ENCODE data around the gene RHOXF2B. TPM values are rescaled to one million over a fixed set of nuclear protein-coding genes. Genes with fewer than 3 reads are reported as not detected.

RHOXF2B gene
- total and polyA plus RNA-seq, 2 of the 4 experiments (the other 2 are of a cell fraction) = not detected

- H4K8ac ChIP-seq (ENCODE audit: low read depth in 2 of 2, low read length in 2 of 2) = no peak overlapping the region
- no peak overlapping the region for H3K18ac ChIP-seq (ENCODE audit: low read depth, low read length)
- no peaks in the 10 kb centered on the region for H3K4me1 ChIP-seq (ENCODE audit: control insufficient read depth, insufficient read depth, low read length)
- no peak overlapping the region for H3K9ac ChIP-seq (ENCODE audit: low read depth, low read length)
- H2AK9ac ChIP-seq (replicated peaks; ENCODE audit: low read depth, low read length, poor library complexity) = no peak overlapping the region
- H3K27ac ChIP-seq (ENCODE audit: insufficient read depth, low read length) = no peak overlapping the region
- no peaks in the 10 kb centered on the region for H3K9me3 ChIP-seq (ENCODE audit: control insufficient read depth, insufficient read depth, low read length)
- no peak overlapping the region for H2BK20ac ChIP-seq (ENCODE audit: low read depth, low read length)
- no peak for TF ChIP-seq ELK1 (IDR thresholded peaks at IDR 0.05; ENCODE audit: borderline replicate concordance, low read depth, low read length)
- no peak for TF ChIP-seq BHLHE40 (IDR thresholded peaks at IDR 0.05; ENCODE audit: low read depth, low read length)
- no peak for TF ChIP-seq POLR2A (IDR thresholded peaks at IDR 0.05; ENCODE audit: low read depth, low read length)
- no peak for TF ChIP-seq CHD1 (IDR thresholded peaks at IDR 0.05; ENCODE audit: low read depth, low read length)
- no peak for TF ChIP-seq RCOR1 (IDR thresholded peaks at IDR 0.05; ENCODE audit: insufficient replicate concordance, low read length)
- TF ChIP-seq SMC3 (IDR thresholded peaks at IDR 0.05; ENCODE audit: low read depth, low read length) = no peak
- TF ChIP-seq MAFK (IDR thresholded peaks at IDR 0.05; ENCODE audit: low read depth, low read length) = no peak
- TF ChIP-seq CTCF (conservative IDR thresholded peaks at IDR 0.05; ENCODE audit: low read depth, low read length) = no peak
- TF ChIP-seq CEBPB (IDR thresholded peaks at IDR 0.05; ENCODE audit: low read depth, low read length) = no peak
- TF ChIP-seq RFX5 (IDR thresholded peaks at IDR 0.05; ENCODE audit: low read depth, low read length) = no peak
- TF ChIP-seq MXI1 (IDR thresholded peaks at IDR 0.05; ENCODE audit: borderline replicate concordance, low read depth, low read length) = no peak
- TF ChIP-seq USF2 (IDR thresholded peaks at IDR 0.05; ENCODE audit: low read depth, low read length) = no peak
- TF ChIP-seq FOS (IDR thresholded peaks at IDR 0.05; ENCODE audit: low read depth, low read length) = no peak
- no peak for TF ChIP-seq RAD21 (IDR thresholded peaks at IDR 0.05; ENCODE audit: low read length)
- TF ChIP-seq MAZ (IDR thresholded peaks at IDR 0.05; ENCODE audit: borderline replicate concordance, low read depth, low read length) = no peak
- no peak for TF ChIP-seq NFE2L2 (IDR thresholded peaks at IDR 0.05; ENCODE audit: low read depth, low read length)
- DNase-seq (no peak), ATAC-seq (ENCODE audit: low read depth) (no peak)
- no peak overlapping the region for H2BK120ac ChIP-seq (ENCODE audit: low read depth, low read length)
- H3K56ac ChIP-seq (ENCODE audit: extremely low read depth, insufficient read depth, low read length) = no peak overlapping the region
- WGBS, 2 experiments (ENCODE audit: extremely low coverage in 2 of 2, insufficient read length in 1 of 2) = no CpG with 5 or more reads among the region's 3 CpGs
- H2AK5ac ChIP-seq (ENCODE audit: low read depth, low read length) = no peak overlapping the region
- H3K27me3 ChIP-seq (ENCODE audit: control insufficient read depth, insufficient read depth, low read length) = no peaks in the 10 kb centered on the region; the same call in 1 of the 2 replicates
- no peak overlapping the region for H4K5ac ChIP-seq (ENCODE audit: low read depth, low read length)
- CTCF ChIA-PET = no interaction called here
- H2BK15ac ChIP-seq (ENCODE audit: low read depth, low read length) = no peak overlapping the region
- no peak overlapping the region for H3K4me3 ChIP-seq (ENCODE audit: insufficient read depth, low read depth, low read length)
- no TSS peak for BruUV-seq (replicated peaks)
- H3K23ac ChIP-seq (ENCODE audit: low read depth, low read length) = no peak overlapping the region
- no peak overlapping the region for H2BK5ac ChIP-seq (ENCODE audit: low read depth, low read length, poor library complexity, severe bottlenecking)
- H3K36me3 ChIP-seq (ENCODE audit: control insufficient read depth, insufficient read depth, low read length) = no peaks in the 10 kb centered on the region
- H2AFZ ChIP-seq (replicated peaks; ENCODE audit: low read length, poor library complexity) = no peak overlapping the region
- in situ Hi-C loops (cut with MboI; ENCODE audit: low sequenced_read_pairs) (no loop called here), dilution Hi-C loops (cut with HindIII; ENCODE audit: low sequenced_read_pairs, unreplicated experiment) (no loop called here), intact Hi-C loops (cut with micrococcal nuclease) (no loop called here)
- no peaks in the 10 kb centered on the region for H3K9me1 ChIP-seq (ENCODE audit: insufficient read depth, low read length)
- H4K91ac ChIP-seq (ENCODE audit: insufficient read depth, low read depth, low read length) = no peak overlapping the region
- POLR2A ChIA-PET (ENCODE audit: unreplicated experiment) = no interaction called here
- no peak overlapping the region for H3K14ac ChIP-seq (replicated peaks; ENCODE audit: low read depth, low read length)
- no peaks in the 10 kb centered on the region for H3K79me1 ChIP-seq (ENCODE audit: low read depth in 1 of 2, low read length in 2 of 2)
- no peak overlapping the region for H3K4me2 ChIP-seq (ENCODE audit: low read depth, low read length)
- H4K20me1 ChIP-seq (ENCODE audit: insufficient read depth, low read length) = no peaks in the 10 kb centered on the region
- no peak overlapping the region for H3K4ac ChIP-seq (ENCODE audit: low read depth, low read length)
Measured at GRCh38 chrX:120029354-120029753, 48.1 kb downstream of the RHOXF2B start.

Data from IMR-90 (cell line).